ENCODE measurements around the gene RABGAP1.

The RABGAP1 gene

GRCh38 chr9:123087359-123087888, 146.6 kb downstream of the RABGAP1 start:
- Histone ChIP-seq H3K27me3 (ENCODE audit: insufficient read depth, poor library complexity, severe bottlenecking) (no peaks in the 10 kb centered on the region), H3K4me3 (replicated peaks; ENCODE audit: insufficient read depth, low read length) (no peak overlapping the region), H3K27ac (replicated peaks) (no peak overlapping the region)
- no peak for TF ChIP-seq REST (IDR thresholded peaks at IDR 0.05; ENCODE audit: insufficient replicate concordance, low read depth)
- no peak for TF ChIP-seq SPI1 (IDR thresholded peaks at IDR 0.05; ENCODE audit: borderline replicate concordance, low read depth)
- no peak for TF ChIP-seq GABPA (IDR thresholded peaks at IDR 0.05; ENCODE audit: low read depth)
- no peak for TF ChIP-seq POLR2AphosphoS5 (IDR thresholded peaks at IDR 0.05; ENCODE audit: low read depth)
- TF ChIP-seq, protein P1, sequence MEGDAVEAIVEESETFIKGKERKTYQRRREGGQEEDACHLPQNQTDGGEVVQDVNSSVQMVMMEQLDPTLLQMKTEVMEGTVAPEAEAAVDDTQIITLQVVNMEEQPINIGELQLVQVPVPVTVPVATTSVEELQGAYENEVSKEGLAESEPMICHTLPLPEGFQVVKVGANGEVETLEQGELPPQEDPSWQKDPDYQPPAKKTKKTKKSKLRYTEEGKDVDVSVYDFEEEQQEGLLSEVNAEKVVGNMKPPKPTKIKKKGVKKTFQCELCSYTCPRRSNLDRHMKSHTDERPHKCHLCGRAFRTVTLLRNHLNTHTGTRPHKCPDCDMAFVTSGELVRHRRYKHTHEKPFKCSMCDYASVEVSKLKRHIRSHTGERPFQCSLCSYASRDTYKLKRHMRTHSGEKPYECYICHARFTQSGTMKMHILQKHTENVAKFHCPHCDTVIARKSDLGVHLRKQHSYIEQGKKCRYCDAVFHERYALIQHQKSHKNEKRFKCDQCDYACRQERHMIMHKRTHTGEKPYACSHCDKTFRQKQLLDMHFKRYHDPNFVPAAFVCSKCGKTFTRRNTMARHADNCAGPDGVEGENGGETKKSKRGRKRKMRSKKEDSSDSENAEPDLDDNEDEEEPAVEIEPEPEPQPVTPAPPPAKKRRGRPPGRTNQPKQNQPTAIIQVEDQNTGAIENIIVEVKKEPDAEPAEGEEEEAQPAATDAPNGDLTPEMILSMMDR (IDR thresholded peaks at IDR 0.05; ENCODE audit: insufficient read depth, low read length), result no peak
- DNase-seq (ENCODE audit: low read depth in 1 of 2, low spot score in 1 of 2), result no peak

- Histone ChIP-seq H3K4me3 (replicated peaks; ENCODE audit: insufficient read depth, low read length) (no peak overlapping the region), H3K27me3 (ENCODE audit: insufficient read depth, poor library complexity, severe bottlenecking) (no peaks in the 10 kb centered on the region), H3K27ac (replicated peaks) (no peak overlapping the region)
- no peak for DNase-seq (ENCODE audit: low read depth in 1 of 2, low spot score in 1 of 2)
- TF ChIP-seq REST (IDR thresholded peaks at IDR 0.05; ENCODE audit: insufficient replicate concordance, low read depth), result no peak
- TF ChIP-seq, protein P1 (IDR thresholded peaks at IDR 0.05; ENCODE audit: insufficient read depth, low read length), result no peak
- TF ChIP-seq POLR2AphosphoS5 (IDR thresholded peaks at IDR 0.05; ENCODE audit: low read depth), result no peak
- no peak for TF ChIP-seq GABPA (IDR thresholded peaks at IDR 0.05; ENCODE audit: low read depth)
- TF ChIP-seq SPI1 (IDR thresholded peaks at IDR 0.05; ENCODE audit: borderline replicate concordance, low read depth), result no peak
Measured at GRCh38 chr9:123089040-123089439, 148.2 kb downstream of the RABGAP1 start.

- no peak for TF ChIP-seq GABPA (IDR thresholded peaks at IDR 0.05; ENCODE audit: low read depth)
- TF ChIP-seq REST (IDR thresholded peaks at IDR 0.05; ENCODE audit: insufficient replicate concordance, low read depth), result no peak
- no peak for TF ChIP-seq POLR2AphosphoS5 (IDR thresholded peaks at IDR 0.05; ENCODE audit: low read depth)
- no peak for TF ChIP-seq SPI1 (IDR thresholded peaks at IDR 0.05; ENCODE audit: borderline replicate concordance, low read depth)
- TF ChIP-seq, protein P1 (IDR thresholded peaks at IDR 0.05; ENCODE audit: insufficient read depth, low read length), result no peak
- Histone ChIP-seq H3K27ac (replicated peaks) (no peak overlapping the region), H3K4me3 (replicated peaks; ENCODE audit: insufficient read depth, low read length) (no peak overlapping the region), H3K27me3 (ENCODE audit: insufficient read depth, poor library complexity, severe bottlenecking) (no peaks in the 10 kb centered on the region)
- no peak for DNase-seq (ENCODE audit: low read depth in 1 of 2, low spot score in 1 of 2)
Measured at GRCh38 chr9:123089790-123090189, 149.0 kb downstream of the RABGAP1 start.

Data from HL-60 (cell line).